Mesenchymal stem cell (in vitro differentiated cells and primary cell): Measurements from ENCODE around the gene NMNAT2.
A peak's percentile ranks its signal among the peaks of the same experiment; 100 is the strongest.

Source experiments
- DNase-seq: peaks from one replicate; pipeline ENCODE4 v3.0.0-alpha.2; 2013
- H2AFZ ChIP-seq: one replicate; pipeline ENCODE4 v1.6.1; 2013; ENCODE audit warnings: low read depth, mild to moderate bottlenecking, control low read depth, inconsistent platforms, low read length, moderate library complexity
- H2AK5ac ChIP-seq: 2 replicates; pipeline ENCODE4 v1.6.1; 2013; ENCODE audit warnings: low read length, moderate library complexity, mild to moderate bottlenecking, inconsistent platforms; ENCODE audit not compliant: severe bottlenecking
- H2BK120ac ChIP-seq: one replicate; pipeline ENCODE4 v1.6.1; 2013; ENCODE audit warnings: low read depth, mild to moderate bottlenecking, inconsistent platforms, low read length, moderate library complexity
- H2BK12ac ChIP-seq, 2 experiments: one replicate each; pipeline ENCODE4 v1.6.1; 2013; ENCODE audit warnings: inconsistent platforms in 2 of 2, low read length in 2 of 2, mild to moderate bottlenecking in 2 of 2, moderate library complexity in 2 of 2, control low read depth in 1 of 2
- H2BK15ac ChIP-seq: one replicate; pipeline ENCODE4 v1.6.1; 2013; ENCODE audit warnings: mild to moderate bottlenecking, low read depth, inconsistent platforms; ENCODE audit not compliant: poor library complexity, severe bottlenecking
- H2BK5ac ChIP-seq: 2 replicates; pipeline ENCODE4 v1.6.1; 2013; ENCODE audit warnings: low read depth, mild to moderate bottlenecking, low read length, control low read depth, inconsistent platforms; ENCODE audit not compliant: poor library complexity, severe bottlenecking
- H3K14ac ChIP-seq, 2 experiments: one replicate each; pipeline ENCODE4 v1.6.1; 2013; ENCODE audit warnings: inconsistent platforms in 2 of 2, low read length in 2 of 2, control low read depth in 1 of 2, mild to moderate bottlenecking in 1 of 2, moderate library complexity in 1 of 2
- H3K18ac ChIP-seq, 2 experiments: one replicate each; pipeline ENCODE4 v1.6.1; 2013; ENCODE audit warnings: inconsistent platforms in 2 of 2, low read length in 2 of 2, control low read depth in 1 of 2, low read depth in 1 of 2, mild to moderate bottlenecking in 1 of 2
- H3K23ac ChIP-seq, 2 experiments: one replicate each; pipeline ENCODE4 v1.6.1; 2013; ENCODE audit warnings: inconsistent platforms in 2 of 2, low read length in 2 of 2, mild to moderate bottlenecking in 2 of 2, moderate library complexity in 2 of 2, control low read depth in 1 of 2
- H3K27ac ChIP-seq: 2 replicates; pipeline ENCODE4 v1.5.1; 2013; ENCODE audit warnings: mild to moderate bottlenecking, moderate library complexity, low read length, control low read depth, inconsistent platforms; ENCODE audit not compliant: poor library complexity, severe bottlenecking
- H3K27me3 ChIP-seq, 2 experiments: 2 replicates each; pipeline versions ENCODE4 v1.6.1 to v1.7.0; 2013; ENCODE audit warnings: low read length in 2 of 2, mild to moderate bottlenecking in 2 of 2, moderate library complexity in 2 of 2, control low read depth in 1 of 2, inconsistent platforms in 1 of 2; ENCODE audit not compliant: control insufficient read depth in 1 of 2, insufficient read depth in 1 of 2
- H3K36me3 ChIP-seq, 2 experiments: 2 replicates each; pipeline versions ENCODE4 v1.6.1 to v1.7.0; 2013; ENCODE audit warnings: low read length in 2 of 2, control low read depth in 1 of 2, inconsistent platforms in 1 of 2, low read depth in 1 of 2, mild to moderate bottlenecking in 1 of 2; ENCODE audit not compliant: insufficient read depth in 2 of 2, control insufficient read depth in 1 of 2
- H3K4ac ChIP-seq, 2 experiments: one replicate each; pipeline ENCODE4 v1.6.1; 2013; ENCODE audit warnings: inconsistent platforms in 2 of 2, low read length in 2 of 2, mild to moderate bottlenecking in 2 of 2, moderate library complexity in 2 of 2, control low read depth in 1 of 2, low read depth in 1 of 2
- H3K4me1 ChIP-seq: 2 replicates; pipeline ENCODE4 v1.6.1; 2013; ENCODE audit warnings: low read depth, low read length, control low read depth; ENCODE audit not compliant: control insufficient read depth, insufficient read depth
- H3K4me2 ChIP-seq: 2 replicates; pipeline ENCODE4 v1.6.1; 2013; ENCODE audit warnings: low read length, mild to moderate bottlenecking, inconsistent platforms; ENCODE audit not compliant: poor library complexity, severe bottlenecking
- H3K4me3 ChIP-seq, 2 experiments: 2 replicates each; pipeline versions ENCODE4 v1.5.1 to v1.7.0; 2013; ENCODE audit warnings: low read length in 2 of 2, mild to moderate bottlenecking in 2 of 2, control low read depth in 1 of 2, low read depth in 1 of 2; ENCODE audit not compliant: insufficient read depth in 1 of 2
- H3K79me1 ChIP-seq: replicated peaks from 2 replicates; pipeline ENCODE4 v1.6.1; 2013; ENCODE audit warnings: mild to moderate bottlenecking, control low read depth, low read length, inconsistent platforms; ENCODE audit not compliant: poor library complexity, severe bottlenecking
- H3K9ac ChIP-seq: 2 replicates; pipeline ENCODE4 v1.7.0; 2013; ENCODE audit warnings: mild to moderate bottlenecking, low read length, moderate library complexity
- H3K9me3 ChIP-seq: 2 replicates; pipeline ENCODE4 v1.7.0; 2013; ENCODE audit warnings: mild to moderate bottlenecking, low read length; ENCODE audit not compliant: control insufficient read depth
- H4K8ac ChIP-seq: one replicate; pipeline ENCODE4 v1.6.1; 2013; ENCODE audit warnings: inconsistent platforms, mild to moderate bottlenecking, low read length, moderate library complexity
- H4K91ac ChIP-seq: one replicate; pipeline ENCODE4 v1.6.1; 2013; ENCODE audit warnings: mild to moderate bottlenecking, low read length, inconsistent platforms
- WGBS: methylation state at CpG from one replicate; pipeline ENCODE4 v1.1.7; 2013; ENCODE audit warnings: mixed read lengths; 5-methylcytosine and 5-hydroxymethylcytosine counted together

Gene NMNAT2

DNA sequence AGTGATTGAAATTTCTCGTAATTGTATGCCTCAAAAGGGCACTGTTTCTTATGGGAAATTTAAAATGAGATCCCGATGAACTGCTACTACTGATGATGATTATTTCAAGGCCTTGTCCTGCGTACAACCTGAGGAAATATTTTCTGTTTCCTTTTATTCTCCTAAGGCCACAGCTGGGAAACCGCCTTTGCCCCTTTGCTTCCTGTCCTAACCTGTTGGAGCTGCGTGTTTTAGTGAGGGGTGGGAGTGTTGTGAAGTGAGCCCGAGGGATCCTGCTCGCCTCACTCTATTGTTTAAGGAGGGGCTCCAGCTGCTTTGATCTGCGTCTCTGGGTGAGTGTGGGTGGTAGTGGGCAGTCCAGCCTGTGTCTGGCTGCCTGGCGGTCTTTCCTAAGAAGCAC, 217.7 kb downstream of the NMNAT2 start:
- H2BK120ac ChIP-seq, result no peak overlapping the region
- H3K4me3 ChIP-seq, result no peak overlapping the region
- H3K79me1 ChIP-seq, result no peaks in the 10 kb centered on the region
- no peak overlapping the region for H3K27ac ChIP-seq
- peaks cover 3% of the 10 kb centered on the region for H3K4me1 ChIP-seq
- no peaks in the 10 kb centered on the region for H3K27me3 ChIP-seq
- no peak for DNase-seq
- no peak overlapping the region for H2BK12ac ChIP-seq
- no peaks in the 10 kb centered on the region for H3K9me3 ChIP-seq
- WGBS, result 87% methylated on average over 7 of the region's 9 CpGs
- H3K36me3 ChIP-seq, result no peaks in the 10 kb centered on the region
- no peak overlapping the region for H3K23ac ChIP-seq
- H2AK5ac ChIP-seq, result no peak overlapping the region
- no peak overlapping the region for H3K9ac ChIP-seq
- no peak overlapping the region for H2BK15ac ChIP-seq
- H3K18ac ChIP-seq, result no peak overlapping the region
- H3K4ac ChIP-seq, result no peak overlapping the region
- H2BK5ac ChIP-seq, result no peak overlapping the region
- no peak overlapping the region for H3K4me2 ChIP-seq
- H2AFZ ChIP-seq, result no peak overlapping the region
- H4K8ac ChIP-seq, result no peak overlapping the region
- H3K14ac ChIP-seq, result no peak overlapping the region
- H4K91ac ChIP-seq, result no peak overlapping the region

DNA sequence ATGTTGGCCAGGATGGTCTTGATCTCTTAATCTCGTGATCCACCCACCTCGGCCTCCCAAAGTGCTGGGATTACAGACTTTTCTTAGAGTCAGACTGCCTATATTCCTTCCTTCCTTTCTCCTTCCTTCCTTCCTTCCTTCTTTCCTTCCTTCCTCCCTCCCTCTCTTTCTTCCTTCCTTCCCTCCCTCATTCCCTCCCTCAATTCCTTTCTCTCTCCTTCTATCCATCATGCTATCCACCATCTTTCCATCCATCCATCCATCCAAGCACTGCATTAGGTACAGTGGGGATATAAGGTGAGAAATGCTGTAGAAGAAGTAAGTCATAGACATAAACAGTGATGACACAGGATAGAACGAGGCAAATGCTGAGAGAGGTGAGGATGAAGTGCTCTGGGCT, 218.9 kb downstream of the NMNAT2 start:
- Histone ChIP-seq H2AFZ (no peak overlapping the region), H3K9ac (no peak overlapping the region), H3K9me3 (no peaks in the 10 kb centered on the region), H3K18ac (no peak overlapping the region), H3K4me3 (no peak overlapping the region), H3K4me1 (peaks cover 7% of the 10 kb centered on the region), H3K4me2 (no peak overlapping the region), H2BK5ac (no peak overlapping the region), H4K8ac (no peak overlapping the region), H3K14ac (no peak overlapping the region), H2BK12ac (no peak overlapping the region), H3K36me3 (no peaks in the 10 kb centered on the region), H2BK120ac (no peak overlapping the region), H3K23ac (no peak overlapping the region), H3K27ac (no peak overlapping the region), H3K79me1 (no peaks in the 10 kb centered on the region), H3K27me3 (no peaks in the 10 kb centered on the region), H2BK15ac (no peak overlapping the region), H2AK5ac (no peak overlapping the region), H4K91ac (no peak overlapping the region), H3K4ac (no peak overlapping the region)
- WGBS, result 92% methylated on average over 3 of the region's 3 CpGs
- DNase-seq, result no peak

DNA sequence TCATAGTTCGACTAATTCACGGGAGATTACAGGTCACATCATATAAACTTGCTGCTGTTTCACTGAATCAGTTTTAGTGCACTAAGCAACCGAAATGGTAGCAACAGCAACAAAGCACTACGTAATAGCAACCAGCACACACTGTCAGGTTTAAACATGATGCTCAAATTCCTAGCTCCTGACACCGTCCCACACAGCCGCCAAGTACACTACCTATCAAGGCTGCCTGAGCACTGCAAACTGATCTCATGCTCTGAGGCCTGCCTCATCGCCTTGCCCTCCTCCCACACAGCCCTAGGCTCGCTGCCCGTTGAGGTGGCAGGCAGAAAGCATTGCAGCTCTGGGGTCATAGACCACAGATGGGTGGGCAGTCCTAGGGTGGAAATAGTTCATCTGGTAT, 219.7 kb downstream of the NMNAT2 start:
- H3K4me2 ChIP-seq, result no peak overlapping the region
- peaks cover 7% of the 10 kb centered on the region for H3K4me1 ChIP-seq
- H2AK5ac ChIP-seq, result no peak overlapping the region
- H3K9me3 ChIP-seq, result no peaks in the 10 kb centered on the region
- H3K36me3 ChIP-seq, result no peaks in the 10 kb centered on the region
- H3K27me3 ChIP-seq, result no peaks in the 10 kb centered on the region
- H3K18ac ChIP-seq, result no peak overlapping the region
- H3K4me3 ChIP-seq, result no peak overlapping the region
- no peaks in the 10 kb centered on the region for H3K79me1 ChIP-seq
- H3K23ac ChIP-seq, result peak overlapping the region in 1 of 2 experiments; percentile 81
- H2AFZ ChIP-seq, result no peak overlapping the region
- H2BK12ac ChIP-seq, result peak overlapping the region in 1 of 2 experiments; percentile 8
- H3K4ac ChIP-seq, result no peak overlapping the region
- no peak overlapping the region for H2BK5ac ChIP-seq
- no peak overlapping the region for H4K8ac ChIP-seq
- H3K14ac ChIP-seq, result no peak overlapping the region
- peak; percentile 66 for DNase-seq
- H2BK15ac ChIP-seq, result no peak overlapping the region
- H2BK120ac ChIP-seq, result no peak overlapping the region
- 86% methylated on average over 9 of the region's 9 CpGs for WGBS
- H4K91ac ChIP-seq, result no peak overlapping the region
- no peak overlapping the region for H3K27ac ChIP-seq
- peak overlapping the region; percentile 69 for H3K9ac ChIP-seq
